ENCODE data around the gene MTERF1.

GRCh38 chr7:91847231-91847630 lies 33.3 kb downstream of the MTERF1 start:
- TF ChIP-seq CTCF (IDR thresholded peaks at IDR 0.05; ENCODE audit: poor library complexity) = no peak
- no peak for TF ChIP-seq EZH2 (IDR thresholded peaks at IDR 0.05; ENCODE audit: borderline replicate concordance)
- no peak for TF ChIP-seq EZH2phosphoT487 (IDR thresholded peaks at IDR 0.05; ENCODE audit: low read depth, severe bottlenecking, unreplicated experiment)

Measured in hepatocyte (in vitro differentiated cells).